HepG2 (cell line): Measurements from ENCODE around the gene LRRC73. TPM values are rescaled to one million over a fixed set of nuclear protein-coding genes. Genes with fewer than 3 reads are reported as not detected.

Source experiments
- JDP2 ChIP-seq: sonication (generic); formaldehyde crosslinking; IDR thresholded peaks from 2 replicates; pipeline ENCODE4 v1.8.1; 2022; ENCODE audit warnings: missing genetic modification reagents, borderline replicate concordance
- KDM5A ChIP-seq: fragments of 200-600 bp; sonication (generic); IDR thresholded peaks from 2 replicates; pipeline ENCODE4 v1.7.0; 2018; ENCODE audit warnings: antibody characterized with exemption, mild to moderate bottlenecking, low read length, borderline replicate concordance
- NR1H2 ChIP-seq: sonication (generic); formaldehyde crosslinking; IDR thresholded peaks from 2 replicates; pipeline ENCODE4 v1.8.1; 2022; ENCODE audit warnings: low read depth, missing genetic modification reagents, borderline replicate concordance
- NR3C1 ChIP-seq: sonication (generic); formaldehyde crosslinking; IDR thresholded peaks from 2 replicates; pipeline ENCODE4 v1.4.0; 2020; ENCODE audit warnings: missing genetic modification reagents
- POGZ ChIP-seq: sonication (generic); formaldehyde crosslinking; IDR thresholded peaks from 2 replicates; pipeline ENCODE4 v1.4.0; 2020; ENCODE audit warnings: mild to moderate bottlenecking, missing genetic modification reagents
- PPARG ChIP-seq: conservative IDR thresholded peaks from 2 replicates; pipeline ENCODE4 v1.6.1; 2016; ENCODE audit warnings: missing biosample characterization, missing genetic modification reagents
- RFX3 ChIP-seq: IDR thresholded peaks from 2 replicates; pipeline ENCODE4 v1.6.1; 2016; ENCODE audit warnings: missing biosample characterization, missing genetic modification reagents
- SMARCC2 ChIP-seq: fragments of 450-650 bp; IDR thresholded peaks from 2 replicates; pipeline ENCODE4 v1.6.1; 2017; ENCODE audit warnings: antibody characterized with exemption, mild to moderate bottlenecking
- ZBTB21 ChIP-seq: sonication (generic); formaldehyde crosslinking; IDR thresholded peaks from 2 replicates; pipeline ENCODE4 v1.4.0; 2020; ENCODE audit warnings: missing genetic modification reagents
- ZEB1 ChIP-seq: IDR thresholded peaks from 2 replicates; pipeline ENCODE4 v1.6.1; 2012; ENCODE audit warnings: mild to moderate bottlenecking, low read depth, inconsistent platforms; ENCODE audit not compliant: insufficient replicate concordance
- ZFP1 ChIP-seq: IDR thresholded peaks from 2 replicates; pipeline ENCODE4 v1.6.1; 2016
- ZFYVE20 ChIP-seq: sonication (generic); formaldehyde crosslinking; IDR thresholded peaks from 2 replicates; pipeline ENCODE4 v1.8.0; 2023; ENCODE audit warnings: low read depth, mild to moderate bottlenecking, moderate library complexity, missing genetic modification reagents, borderline replicate concordance
- ZKSCAN8 ChIP-seq: IDR thresholded peaks from 2 replicates; pipeline ENCODE4 v1.6.1; 2016; ENCODE audit warnings: borderline replicate concordance, missing genetic modification reagents, missing compliant biosample characterization
- ZNF180 ChIP-seq: sonication (generic); formaldehyde crosslinking; IDR thresholded peaks from 2 replicates; pipeline ENCODE4 v1.4.0; 2020; ENCODE audit warnings: low read depth, missing genetic modification reagents, borderline replicate concordance
- ZNF260 ChIP-seq: sonication (generic); formaldehyde crosslinking; IDR thresholded peaks from 2 replicates; pipeline ENCODE4 v1.4.0; 2020; ENCODE audit warnings: missing genetic modification reagents, low read depth, mild to moderate bottlenecking, borderline replicate concordance
- ZNF549 ChIP-seq: sonication (generic); formaldehyde crosslinking; IDR thresholded peaks from 2 replicates; pipeline ENCODE4 v1.5.0; 2020; ENCODE audit warnings: missing genetic modification reagents
- ZNF790 ChIP-seq: sonication (generic); formaldehyde crosslinking; IDR thresholded peaks from 2 replicates; pipeline ENCODE4 v1.8.0; 2022; ENCODE audit warnings: missing genetic modification reagents, mild to moderate bottlenecking, borderline replicate concordance
- polyA plus RNA-seq, 8 experiments: library from polyadenylated mRNA; depleted of rRNA in 3 of 8; stranded (reverse) in 7 of 8; unstranded in 1 of 8; fragments of >200 nt; fragmentation: Illumina TruSeq in 4 of 8; extraction: Trizol in 4 of 8; gene quantifications; 2 replicates each; pipeline versions ENCODE4 v1.2.1 to v1.2.3, GENCODE V29; 2011 to 2016; ENCODE audit warnings: low read depth in 4 of 8, missing spikeins in 1 of 8, mixed read lengths in 1 of 8; ENCODE audit not compliant: insufficient read depth in 1 of 8
- total RNA-seq, 5 experiments: library from RNA; depleted of rRNA; stranded (reverse); fragments of >200 nt; fragmentation: Illumina TruSeq; extraction: Trizol; gene quantifications; 2 replicates each; pipeline ENCODE4 v1.2.3, GENCODE V29; 2016; ENCODE audit warnings: low read depth in 1 of 5
- TF ChIP-seq, protein P1 (sequence below): sonication (generic); formaldehyde crosslinking; IDR thresholded peaks from 2 replicates; pipeline ENCODE4 v1.5.1; 2020; ENCODE audit warnings: mild to moderate bottlenecking, moderate library complexity, missing genetic modification reagents
- TF ChIP-seq, protein P2 (sequence below): sonication (generic); formaldehyde crosslinking; IDR thresholded peaks from 2 replicates; pipeline ENCODE4 v1.5.0; 2020; ENCODE audit warnings: missing genetic modification reagents
- TF ChIP-seq, protein P3 (sequence below): sonication (generic); formaldehyde crosslinking; IDR thresholded peaks from 2 replicates; pipeline ENCODE4 v1.4.0; 2020; ENCODE audit warnings: mild to moderate bottlenecking, missing genetic modification reagents
- TF ChIP-seq, protein P4 (sequence below): sonication (generic); formaldehyde crosslinking; IDR thresholded peaks from 2 replicates; pipeline ENCODE4 v1.5.0; 2020; ENCODE audit warnings: missing genetic modification reagents, mild to moderate bottlenecking, borderline replicate concordance

The LRRC73 gene
- total and polyA plus RNA-seq, 2 of the 13 experiments (the other 11 are each of a cell fraction or from before 2014, with no cell fraction given) = 0.11 to 0.12 TPM

DNA sequence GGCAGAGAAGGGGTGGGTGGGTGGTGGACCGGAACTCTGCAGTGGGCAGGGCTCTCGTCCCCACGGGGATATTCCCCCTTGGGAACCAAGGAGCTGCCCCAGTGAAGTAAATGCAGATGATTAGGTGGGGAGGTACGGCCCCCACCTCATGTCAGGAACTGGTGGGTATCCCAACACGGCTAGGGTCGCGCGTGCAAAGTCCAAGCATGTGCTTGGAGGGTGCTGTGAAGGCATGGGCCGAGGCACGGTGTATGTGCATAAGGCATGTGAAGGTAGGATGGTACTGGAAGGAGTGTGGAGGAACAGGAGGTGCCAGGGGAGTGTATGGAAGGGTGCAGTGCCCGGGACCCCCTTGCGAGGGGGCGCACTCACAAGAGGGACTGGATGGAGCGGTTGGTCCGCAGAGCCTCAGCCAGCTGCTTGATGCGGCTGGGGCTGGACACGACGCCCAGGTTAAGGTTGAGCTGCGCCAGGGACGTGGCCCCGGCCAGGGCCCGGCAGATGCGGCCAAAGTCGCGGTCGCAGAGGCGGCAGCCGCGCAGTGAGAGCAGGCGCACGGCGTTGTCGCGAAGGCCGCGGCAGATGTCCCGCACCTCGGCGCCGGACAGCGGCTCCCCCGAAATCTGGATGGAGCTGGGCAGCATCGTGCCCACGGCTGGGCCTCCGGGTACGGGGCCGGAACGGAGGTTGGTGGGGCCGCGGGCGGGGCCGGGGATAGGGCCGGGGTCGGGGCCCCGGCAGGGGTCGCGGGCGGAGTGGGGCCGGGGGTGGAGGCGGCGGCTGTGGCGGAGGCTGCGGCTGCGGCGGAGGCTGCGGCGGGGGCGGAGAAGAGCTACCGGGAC lies 783 bp downstream of the LRRC73 start (continued):
- TF ChIP-seq ZNF180 (CRISPR knock-in tag) (no peak), ZBTB21 (CRISPR knock-in tag) (no peak), NR3C1 (no peak), POGZ (CRISPR knock-in tag) (no peak), PPARG (CRISPR knock-in tag) (no peak), ZFP1 (CRISPR knock-in tag) (no peak), ZNF260 (CRISPR knock-in tag) (no peak), SMARCC2 (no peak), ZEB1 (no peak), ZFYVE20 (CRISPR knock-in tag) (0 out of 2 replicates have a peak, but pooled peaks have one; percentile 23), RFX3 (CRISPR knock-in tag) (no peak), ZNF549 (no peak), ZNF790 (CRISPR knock-in tag) (no peak), ZKSCAN8 (CRISPR knock-in tag) (0 out of 2 replicates have a peak, but pooled peaks have one; percentile 50), KDM5A (no peak), NR1H2 (CRISPR knock-in tag) (no peak), JDP2 (no peak)
- TF ChIP-seq, protein P1, sequence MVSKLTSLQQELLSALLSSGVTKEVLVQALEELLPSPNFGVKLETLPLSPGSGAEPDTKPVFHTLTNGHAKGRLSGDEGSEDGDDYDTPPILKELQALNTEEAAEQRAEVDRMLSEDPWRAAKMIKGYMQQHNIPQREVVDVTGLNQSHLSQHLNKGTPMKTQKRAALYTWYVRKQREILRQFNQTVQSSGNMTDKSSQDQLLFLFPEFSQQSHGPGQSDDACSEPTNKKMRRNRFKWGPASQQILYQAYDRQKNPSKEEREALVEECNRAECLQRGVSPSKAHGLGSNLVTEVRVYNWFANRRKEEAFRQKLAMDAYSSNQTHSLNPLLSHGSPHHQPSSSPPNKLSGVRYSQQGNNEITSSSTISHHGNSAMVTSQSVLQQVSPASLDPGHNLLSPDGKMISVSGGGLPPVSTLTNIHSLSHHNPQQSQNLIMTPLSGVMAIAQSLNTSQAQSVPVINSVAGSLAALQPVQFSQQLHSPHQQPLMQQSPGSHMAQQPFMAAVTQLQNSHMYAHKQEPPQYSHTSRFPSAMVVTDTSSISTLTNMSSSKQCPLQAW (CRISPR knock-in tag) = no peak
- TF ChIP-seq, protein P2, sequence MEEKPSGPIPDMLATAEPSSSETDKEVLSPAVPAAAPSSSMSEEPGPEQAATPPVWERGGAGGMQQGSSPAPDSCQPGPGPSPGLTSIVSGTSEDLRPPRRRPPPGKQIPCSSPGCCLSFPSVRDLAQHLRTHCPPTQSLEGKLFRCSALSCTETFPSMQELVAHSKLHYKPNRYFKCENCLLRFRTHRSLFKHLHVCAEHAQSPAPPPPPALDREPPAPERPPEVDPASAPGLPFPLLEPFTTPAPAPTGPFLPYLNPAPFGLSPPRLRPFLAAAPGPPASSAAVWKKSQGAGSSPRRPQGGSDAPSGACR (CRISPR knock-in tag) = peak; percentile 23; the same call in 1 of the 2 replicates
- TF ChIP-seq, protein P3, sequence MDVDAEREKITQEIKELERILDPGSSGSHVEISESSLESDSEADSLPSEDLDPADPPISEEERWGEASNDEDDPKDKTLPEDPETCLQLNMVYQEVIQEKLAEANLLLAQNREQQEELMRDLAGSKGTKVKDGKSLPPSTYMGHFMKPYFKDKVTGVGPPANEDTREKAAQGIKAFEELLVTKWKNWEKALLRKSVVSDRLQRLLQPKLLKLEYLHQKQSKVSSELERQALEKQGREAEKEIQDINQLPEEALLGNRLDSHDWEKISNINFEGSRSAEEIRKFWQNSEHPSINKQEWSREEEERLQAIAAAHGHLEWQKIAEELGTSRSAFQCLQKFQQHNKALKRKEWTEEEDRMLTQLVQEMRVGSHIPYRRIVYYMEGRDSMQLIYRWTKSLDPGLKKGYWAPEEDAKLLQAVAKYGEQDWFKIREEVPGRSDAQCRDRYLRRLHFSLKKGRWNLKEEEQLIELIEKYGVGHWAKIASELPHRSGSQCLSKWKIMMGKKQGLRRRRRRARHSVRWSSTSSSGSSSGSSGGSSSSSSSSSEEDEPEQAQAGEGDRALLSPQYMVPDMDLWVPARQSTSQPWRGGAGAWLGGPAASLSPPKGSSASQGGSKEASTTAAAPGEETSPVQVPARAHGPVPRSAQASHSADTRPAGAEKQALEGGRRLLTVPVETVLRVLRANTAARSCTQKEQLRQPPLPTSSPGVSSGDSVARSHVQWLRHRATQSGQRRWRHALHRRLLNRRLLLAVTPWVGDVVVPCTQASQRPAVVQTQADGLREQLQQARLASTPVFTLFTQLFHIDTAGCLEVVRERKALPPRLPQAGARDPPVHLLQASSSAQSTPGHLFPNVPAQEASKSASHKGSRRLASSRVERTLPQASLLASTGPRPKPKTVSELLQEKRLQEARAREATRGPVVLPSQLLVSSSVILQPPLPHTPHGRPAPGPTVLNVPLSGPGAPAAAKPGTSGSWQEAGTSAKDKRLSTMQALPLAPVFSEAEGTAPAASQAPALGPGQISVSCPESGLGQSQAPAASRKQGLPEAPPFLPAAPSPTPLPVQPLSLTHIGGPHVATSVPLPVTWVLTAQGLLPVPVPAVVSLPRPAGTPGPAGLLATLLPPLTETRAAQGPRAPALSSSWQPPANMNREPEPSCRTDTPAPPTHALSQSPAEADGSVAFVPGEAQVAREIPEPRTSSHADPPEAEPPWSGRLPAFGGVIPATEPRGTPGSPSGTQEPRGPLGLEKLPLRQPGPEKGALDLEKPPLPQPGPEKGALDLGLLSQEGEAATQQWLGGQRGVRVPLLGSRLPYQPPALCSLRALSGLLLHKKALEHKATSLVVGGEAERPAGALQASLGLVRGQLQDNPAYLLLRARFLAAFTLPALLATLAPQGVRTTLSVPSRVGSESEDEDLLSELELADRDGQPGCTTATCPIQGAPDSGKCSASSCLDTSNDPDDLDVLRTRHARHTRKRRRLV (CRISPR knock-in tag) = no peak
- TF ChIP-seq, protein P4, sequence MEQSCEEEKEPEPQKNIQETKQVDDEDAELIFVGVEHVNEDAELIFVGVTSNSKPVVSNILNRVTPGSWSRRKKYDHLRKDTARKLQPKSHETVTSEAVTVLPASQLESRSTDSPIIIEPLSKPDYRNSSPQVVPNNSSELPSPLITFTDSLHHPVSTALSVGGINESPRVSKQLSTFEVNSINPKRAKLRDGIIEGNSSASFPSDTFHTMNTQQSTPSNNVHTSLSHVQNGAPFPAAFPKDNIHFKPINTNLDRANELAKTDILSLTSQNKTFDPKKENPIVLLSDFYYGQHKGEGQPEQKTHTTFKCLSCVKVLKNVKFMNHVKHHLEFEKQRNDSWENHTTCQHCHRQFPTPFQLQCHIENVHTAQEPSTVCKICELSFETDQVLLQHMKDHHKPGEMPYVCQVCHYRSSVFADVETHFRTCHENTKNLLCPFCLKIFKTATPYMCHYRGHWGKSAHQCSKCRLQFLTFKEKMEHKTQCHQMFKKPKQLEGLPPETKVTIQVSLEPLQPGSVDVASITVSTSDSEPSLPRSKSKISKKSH (CRISPR knock-in tag) = peak; percentile 80; the same call in 1 of the 2 replicates
